Measurements from ENCODE around the gene EFTUD2. TPM values are rescaled to one million over a fixed set of nuclear protein-coding genes. Genes with fewer than 3 reads are reported as not detected.

The EFTUD2 gene
- total and polyA plus RNA-seq, 2 of the 13 experiments (the other 11 are each of a cell fraction or from before 2014, with no cell fraction given), result 111 to 137 TPM

DNA sequence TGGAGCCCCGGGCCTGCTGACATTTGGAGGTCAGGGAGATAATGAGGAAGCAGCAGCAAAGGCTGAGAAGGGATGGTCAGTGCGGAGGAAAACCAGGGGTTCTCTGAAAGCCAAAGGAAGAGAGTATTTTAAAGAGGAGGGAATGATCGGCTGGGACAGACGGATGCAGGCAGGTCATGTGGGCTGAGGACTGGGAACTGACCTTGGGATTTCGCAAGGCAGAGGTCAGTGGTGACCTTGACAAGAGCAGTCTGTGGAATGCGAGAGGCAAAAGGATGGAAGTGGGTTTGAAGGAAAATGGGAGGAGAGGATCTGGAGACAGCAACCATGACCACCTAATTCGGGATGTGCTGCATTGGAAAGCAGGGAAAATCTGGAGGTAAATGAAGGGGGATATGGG is 10.2 kb downstream of the EFTUD2 start (continued):
- TF ChIP-seq, protein P1, sequence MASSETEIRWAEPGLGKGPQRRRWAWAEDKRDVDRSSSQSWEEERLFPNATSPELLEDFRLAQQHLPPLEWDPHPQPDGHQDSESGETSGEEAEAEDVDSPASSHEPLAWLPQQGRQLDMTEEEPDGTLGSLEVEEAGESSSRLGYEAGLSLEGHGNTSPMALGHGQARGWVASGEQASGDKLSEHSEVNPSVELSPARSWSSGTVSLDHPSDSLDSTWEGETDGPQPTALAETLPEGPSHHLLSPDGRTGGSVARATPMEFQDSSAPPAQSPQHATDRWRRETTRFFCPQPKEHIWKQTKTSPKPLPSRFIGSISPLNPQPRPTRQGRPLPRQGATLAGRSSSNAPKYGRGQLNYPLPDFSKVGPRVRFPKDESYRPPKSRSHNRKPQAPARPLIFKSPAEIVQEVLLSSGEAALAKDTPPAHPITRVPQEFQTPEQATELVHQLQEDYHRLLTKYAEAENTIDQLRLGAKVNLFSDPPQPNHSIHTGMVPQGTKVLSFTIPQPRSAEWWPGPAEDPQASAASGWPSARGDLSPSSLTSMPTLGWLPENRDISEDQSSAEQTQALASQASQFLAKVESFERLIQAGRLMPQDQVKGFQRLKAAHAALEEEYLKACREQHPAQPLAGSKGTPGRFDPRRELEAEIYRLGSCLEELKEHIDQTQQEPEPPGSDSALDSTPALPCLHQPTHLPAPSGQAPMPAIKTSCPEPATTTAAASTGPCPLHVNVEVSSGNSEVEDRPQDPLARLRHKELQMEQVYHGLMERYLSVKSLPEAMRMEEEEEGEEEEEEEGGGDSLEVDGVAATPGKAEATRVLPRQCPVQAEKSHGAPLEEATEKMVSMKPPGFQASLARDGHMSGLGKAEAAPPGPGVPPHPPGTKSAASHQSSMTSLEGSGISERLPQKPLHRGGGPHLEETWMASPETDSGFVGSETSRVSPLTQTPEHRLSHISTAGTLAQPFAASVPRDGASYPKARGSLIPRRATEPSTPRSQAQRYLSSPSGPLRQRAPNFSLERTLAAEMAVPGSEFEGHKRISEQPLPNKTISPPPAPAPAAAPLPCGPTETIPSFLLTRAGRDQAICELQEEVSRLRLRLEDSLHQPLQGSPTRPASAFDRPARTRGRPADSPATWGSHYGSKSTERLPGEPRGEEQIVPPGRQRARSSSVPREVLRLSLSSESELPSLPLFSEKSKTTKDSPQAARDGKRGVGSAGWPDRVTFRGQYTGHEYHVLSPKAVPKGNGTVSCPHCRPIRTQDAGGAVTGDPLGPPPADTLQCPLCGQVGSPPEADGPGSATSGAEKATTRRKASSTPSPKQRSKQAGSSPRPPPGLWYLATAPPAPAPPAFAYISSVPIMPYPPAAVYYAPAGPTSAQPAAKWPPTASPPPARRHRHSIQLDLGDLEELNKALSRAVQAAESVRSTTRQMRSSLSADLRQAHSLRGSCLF (CRISPR knock-in tag; IDR thresholded peaks at IDR 0.05; ENCODE audit: borderline replicate concordance), result no peak
- TF ChIP-seq ARID5B (CRISPR knock-in tag; IDR thresholded peaks at IDR 0.05), result peak; percentile 76
- TF ChIP-seq DNMT3B (CRISPR knock-in tag; conservative IDR thresholded peaks at IDR 0.05), result 0 out of 2 replicates have a peak, but pooled peaks have one; percentile 19
- TF ChIP-seq, protein P2, sequence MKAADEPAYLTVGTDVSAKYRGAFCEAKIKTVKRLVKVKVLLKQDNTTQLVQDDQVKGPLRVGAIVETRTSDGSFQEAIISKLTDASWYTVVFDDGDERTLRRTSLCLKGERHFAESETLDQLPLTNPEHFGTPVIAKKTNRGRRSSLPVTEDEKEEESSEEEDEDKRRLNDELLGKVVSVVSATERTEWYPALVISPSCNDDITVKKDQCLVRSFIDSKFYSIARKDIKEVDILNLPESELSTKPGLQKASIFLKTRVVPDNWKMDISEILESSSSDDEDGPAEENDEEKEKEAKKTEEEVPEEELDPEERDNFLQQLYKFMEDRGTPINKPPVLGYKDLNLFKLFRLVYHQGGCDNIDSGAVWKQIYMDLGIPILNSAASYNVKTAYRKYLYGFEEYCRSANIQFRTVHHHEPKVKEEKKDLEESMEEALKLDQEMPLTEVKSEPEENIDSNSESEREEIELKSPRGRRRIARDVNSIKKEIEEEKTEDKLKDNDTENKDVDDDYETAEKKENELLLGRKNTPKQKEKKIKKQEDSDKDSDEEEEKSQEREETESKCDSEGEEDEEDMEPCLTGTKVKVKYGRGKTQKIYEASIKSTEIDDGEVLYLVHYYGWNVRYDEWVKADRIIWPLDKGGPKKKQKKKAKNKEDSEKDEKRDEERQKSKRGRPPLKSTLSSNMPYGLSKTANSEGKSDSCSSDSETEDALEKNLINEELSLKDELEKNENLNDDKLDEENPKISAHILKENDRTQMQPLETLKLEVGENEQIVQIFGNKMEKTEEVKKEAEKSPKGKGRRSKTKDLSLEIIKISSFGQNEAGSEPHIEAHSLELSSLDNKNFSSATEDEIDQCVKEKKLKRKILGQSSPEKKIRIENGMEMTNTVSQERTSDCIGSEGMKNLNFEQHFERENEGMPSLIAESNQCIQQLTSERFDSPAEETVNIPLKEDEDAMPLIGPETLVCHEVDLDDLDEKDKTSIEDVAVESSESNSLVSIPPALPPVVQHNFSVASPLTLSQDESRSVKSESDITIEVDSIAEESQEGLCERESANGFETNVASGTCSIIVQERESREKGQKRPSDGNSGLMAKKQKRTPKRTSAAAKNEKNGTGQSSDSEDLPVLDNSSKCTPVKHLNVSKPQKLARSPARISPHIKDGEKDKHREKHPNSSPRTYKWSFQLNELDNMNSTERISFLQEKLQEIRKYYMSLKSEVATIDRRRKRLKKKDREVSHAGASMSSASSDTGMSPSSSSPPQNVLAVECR (CRISPR knock-in tag; IDR thresholded peaks at IDR 0.05; ENCODE audit: borderline replicate concordance), result peak; percentile 48; the same call in 1 of the 2 replicates
- no peak for TF ChIP-seq ARNT (IDR thresholded peaks at IDR 0.05)
- TF ChIP-seq SMC3 (IDR thresholded peaks at IDR 0.05; ENCODE audit: low read length), result no peak
- peak; percentile 32; the same call in 1 of the 2 replicates for TF ChIP-seq KAT8 (CRISPR knock-in tag; IDR thresholded peaks at IDR 0.05)
- peak; percentile 44; the same call in 1 of the 2 replicates for TF ChIP-seq ZNF772 (CRISPR knock-in tag; IDR thresholded peaks at IDR 0.05)
- no peak for TF ChIP-seq GZF1 (CRISPR knock-in tag; IDR thresholded peaks at IDR 0.05)
- no peak for TF ChIP-seq BCL6 (CRISPR knock-in tag; IDR thresholded peaks at IDR 0.05)
- TF ChIP-seq KMT2A (CRISPR knock-in tag; IDR thresholded peaks at IDR 0.05), result no peak
- TF ChIP-seq THAP8 (CRISPR knock-in tag; IDR thresholded peaks at IDR 0.05; ENCODE audit: borderline replicate concordance), result no peak
- TF ChIP-seq RNF2 (conservative IDR thresholded peaks at IDR 0.05; ENCODE audit: low read depth), result no peak
- no peak for TF ChIP-seq MBD4 (IDR thresholded peaks at IDR 0.05; ENCODE audit: borderline replicate concordance, low read length)
- TF ChIP-seq ESRRA (CRISPR knock-in tag; IDR thresholded peaks at IDR 0.05; ENCODE audit: low read depth), result peak; percentile 97
- TF ChIP-seq AKAP8 (CRISPR knock-in tag; IDR thresholded peaks at IDR 0.05), result no peak
